MM.1S (cell line): ENCODE data around the gene SLC7A8.

ENCODE experiments used
- CTCF ChIP-seq: fragments of 300-600 bp; sonication (generic); IDR thresholded peaks from 2 replicates; pipeline ENCODE4 v1.5.1; 2016; ENCODE audit warnings: antibody characterized with exemption, low read length, mixed read lengths
- EZH2 ChIP-seq: fragments of 300-600 bp; sonication (generic); optimal IDR thresholded peaks from 2 replicates; pipeline ENCODE3; 2017; ENCODE audit warnings: low read depth, mild to moderate bottlenecking, antibody characterized with exemption, low read length, mixed read lengths
- EZH2phosphoT487 ChIP-seq: fragments of 300-600 bp; sonication (generic); IDR thresholded peaks from 2 replicates; pipeline ENCODE4 v1.6.1; 2018; ENCODE audit warnings: antibody characterized with exemption, low read length

DNA sequence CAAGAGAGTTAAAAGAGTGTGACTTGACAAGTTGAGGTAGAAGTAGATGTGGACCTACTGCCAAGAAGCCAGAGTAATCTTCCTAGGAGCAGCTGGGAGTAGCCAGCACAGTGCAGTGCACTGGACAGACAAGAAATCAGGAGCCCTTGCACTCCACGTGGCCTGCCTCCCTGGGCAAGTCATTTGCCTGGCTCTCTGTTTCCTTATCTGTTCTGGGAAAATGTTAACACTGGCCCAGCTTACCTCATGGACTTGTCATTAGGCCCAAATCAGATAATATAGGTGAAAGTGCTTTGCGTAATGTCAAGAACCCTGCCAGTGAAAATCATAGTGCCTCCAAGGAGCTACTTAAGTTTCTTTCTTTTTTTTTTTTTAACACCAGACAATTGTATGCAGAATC, 19.2 kb downstream of the SLC7A8 start:
- TF ChIP-seq CTCF (no peak), EZH2phosphoT487 (no peak), EZH2 (no peak)
